C4-2B (cell line): ENCODE data around the gene CLCN3.

ENCODE experiments used
- H3K27ac ChIP-seq: fragments of 450-650 bp; 2 replicates; pipeline ENCODE4 v1.5.1; 2017
- CTCF ChIP-seq: fragments of 450-650 bp; conservative IDR thresholded peaks from 2 replicates; pipeline ENCODE4 v1.5.1; 2017; ENCODE audit warnings: mild to moderate bottlenecking
- ZFX ChIP-seq: fragments of 450-650 bp; IDR thresholded peaks from 2 replicates; pipeline ENCODE4 v1.6.1; 2017

CLCN3 gene

GRCh38 chr4:169594560-169595195 is 25.7 kb upstream of the CLCN3 start:
- TF ChIP-seq CTCF: no peak
- TF ChIP-seq ZFX: no peak
- H3K27ac ChIP-seq: no peak overlapping the region

GRCh38 chr4:169601016-169601771 is 19.2 kb upstream of the CLCN3 start:
- no peak overlapping the region for H3K27ac ChIP-seq
- TF ChIP-seq CTCF: no peak
- TF ChIP-seq ZFX: no peak

GRCh38 chr4:169603312-169603711 is 17.1 kb upstream of the CLCN3 start:
- TF ChIP-seq ZFX (no peak), CTCF (no peak)
- H3K27ac ChIP-seq: no peak overlapping the region

GRCh38 chr4:169604131-169604900 is 16.1 kb upstream of the CLCN3 start:
- no peak overlapping the region for H3K27ac ChIP-seq
- TF ChIP-seq ZFX (no peak), CTCF (no peak)

- TF ChIP-seq CTCF: no peak
- TF ChIP-seq ZFX: no peak
- H3K27ac ChIP-seq: no peak overlapping the region
Observed at GRCh38 chr4:169604903-169605331, 15.5 kb upstream of the CLCN3 start.

- TF ChIP-seq ZFX (no peak), CTCF (no peak)
- H3K27ac ChIP-seq: no peak overlapping the region
Observed at GRCh38 chr4:169611157-169611556, 9.2 kb upstream of the CLCN3 start.
